Putamen (tissue), 1 donor: ENCODE data around the gene CREB5.
"Not testable (repeated sequence)": the region's sequence is repeated elsewhere in the genome, so short reads cannot be mapped to it uniquely, and the experiment has no call there.

Source experiments
- DNase-seq: peaks from one replicate; pipeline ENCODE4 v3.0.0-alpha.2; 2016; ENCODE audit warnings: low spot score

CREB5 gene, protein sequence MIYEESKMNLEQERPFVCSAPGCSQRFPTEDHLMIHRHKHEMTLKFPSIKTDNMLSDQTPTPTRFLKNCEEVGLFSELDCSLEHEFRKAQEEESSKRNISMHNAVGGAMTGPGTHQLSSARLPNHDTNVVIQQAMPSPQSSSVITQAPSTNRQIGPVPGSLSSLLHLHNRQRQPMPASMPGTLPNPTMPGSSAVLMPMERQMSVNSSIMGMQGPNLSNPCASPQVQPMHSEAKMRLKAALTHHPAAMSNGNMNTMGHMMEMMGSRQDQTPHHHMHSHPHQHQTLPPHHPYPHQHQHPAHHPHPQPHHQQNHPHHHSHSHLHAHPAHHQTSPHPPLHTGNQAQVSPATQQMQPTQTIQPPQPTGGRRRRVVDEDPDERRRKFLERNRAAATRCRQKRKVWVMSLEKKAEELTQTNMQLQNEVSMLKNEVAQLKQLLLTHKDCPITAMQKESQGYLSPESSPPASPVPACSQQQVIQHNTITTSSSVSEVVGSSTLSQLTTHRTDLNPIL

GRCh38 chr7:28411876-28412662 lies at the start of gene CREB5:
Gene CREB5, plus strand, starts transcription at chr7:28412518. Its CDS starts 397 bp downstream, at chr7:28412915.
- DNase-seq, result peak; percentile 70

GRCh38 chr7:28362812-28363211 lies 49.5 kb upstream of the CREB5 start:
- DNase-seq, result no peak

DNA sequence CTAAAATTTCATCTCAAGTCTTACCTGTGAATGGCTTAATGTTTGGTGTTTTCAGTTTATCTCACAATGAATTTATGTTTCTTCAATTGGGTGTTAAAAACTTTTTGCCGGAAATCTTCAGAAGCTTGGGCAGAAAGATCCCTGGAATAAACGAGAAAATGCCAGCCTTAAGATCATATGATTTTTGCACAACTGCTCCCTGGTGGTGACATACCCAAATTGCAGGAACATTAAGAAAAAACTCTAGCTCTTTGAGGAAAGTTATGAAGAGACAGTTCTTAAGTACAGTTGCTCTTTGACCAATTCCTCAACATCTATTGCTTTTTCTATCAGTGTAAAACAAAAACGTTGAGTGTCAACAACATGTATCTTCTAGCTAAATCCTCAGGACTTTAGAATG lies 48.2 kb upstream of the CREB5 start:
- DNase-seq, result no peak

- no peak for DNase-seq
These were observed 42.8 kb upstream of the CREB5 start for GRCh38 chr7:28369523-28369922.

DNA sequence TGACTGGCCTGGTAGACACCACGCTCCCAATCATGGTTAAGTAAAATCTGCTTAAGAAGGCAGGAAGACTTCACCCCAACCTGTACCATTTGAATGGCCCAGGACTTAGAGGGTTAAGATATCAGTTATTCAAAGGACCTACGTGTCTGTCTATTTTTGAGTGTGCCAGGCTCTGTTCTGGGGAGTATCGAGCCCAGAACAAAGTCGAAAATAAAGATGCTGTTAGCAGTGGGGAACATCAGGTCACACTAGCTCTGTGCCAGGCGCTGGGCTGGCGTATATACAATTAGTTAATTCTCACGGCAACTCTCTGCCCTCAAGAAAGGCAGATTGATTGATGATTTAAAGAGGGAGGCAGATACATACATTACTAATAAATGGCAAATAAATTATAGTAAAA lies 40.5 kb upstream of the CREB5 start:
- no peak for DNase-seq

- DNase-seq, result no peak
These were observed 38.3 kb upstream of the CREB5 start for GRCh38 chr7:28373990-28374389.

DNA sequence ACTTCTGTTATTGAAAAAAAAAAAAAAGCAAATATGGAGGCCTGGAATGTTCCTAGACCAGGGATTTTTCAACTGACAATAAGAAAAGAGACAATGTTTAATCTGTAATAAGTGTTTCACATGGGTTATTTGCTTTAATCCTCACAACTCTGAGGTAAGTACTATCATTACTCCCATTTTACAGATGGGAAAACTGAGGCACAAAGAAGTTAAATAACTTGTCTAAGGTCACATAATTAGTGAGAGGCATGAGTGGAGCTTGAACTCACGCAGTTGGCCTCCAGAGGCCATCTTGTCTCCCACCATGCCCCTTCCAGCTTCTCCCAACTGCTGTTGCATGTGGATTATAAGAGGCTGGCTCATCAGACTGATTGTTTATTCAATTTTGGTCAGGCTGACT lies 36.6 kb upstream of the CREB5 start:
- no peak for DNase-seq

DNA sequence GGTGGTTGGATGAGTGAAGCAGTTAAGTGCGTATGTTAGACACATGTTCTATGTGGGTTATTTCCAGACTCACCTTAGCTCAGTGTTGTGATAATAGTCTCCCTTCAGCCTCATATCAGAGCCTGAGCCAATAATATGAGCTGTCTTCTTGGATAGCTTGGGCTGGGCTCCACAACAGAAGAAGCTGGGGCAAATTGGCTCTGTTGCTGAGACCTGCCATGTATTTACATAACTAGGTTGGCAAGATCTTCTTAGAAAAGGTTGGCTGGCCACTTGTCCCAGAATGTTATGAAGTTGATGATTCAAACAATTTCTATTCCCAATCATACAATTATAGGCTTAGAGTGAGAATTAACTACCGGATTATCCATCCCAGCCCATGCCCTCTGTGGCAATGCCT lies 35.7 kb upstream of the CREB5 start:
- DNase-seq, result no peak

GRCh38 chr7:28378574-28379149 lies 33.7 kb upstream of the CREB5 start:
- no peak for DNase-seq

DNA sequence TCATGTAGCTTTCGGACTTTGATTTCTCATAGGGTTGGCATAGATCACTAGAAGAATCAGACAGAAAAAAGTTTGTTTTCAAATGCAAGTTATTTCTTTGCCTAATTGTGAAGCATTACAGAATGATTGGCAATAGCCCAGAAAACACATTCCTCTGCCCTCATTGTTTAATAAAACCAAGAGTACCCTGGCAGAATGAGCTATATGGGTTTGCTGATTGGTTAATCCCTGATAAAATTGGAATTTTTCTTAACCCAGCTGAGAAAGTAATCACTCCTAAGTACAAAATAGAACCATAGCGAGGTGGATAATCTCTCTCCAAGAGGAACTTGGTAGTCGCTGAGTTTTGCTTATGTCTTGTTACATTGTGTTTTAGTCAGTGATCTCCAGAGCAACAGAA lies 30.9 kb upstream of the CREB5 start:
- no peak for DNase-seq

DNA sequence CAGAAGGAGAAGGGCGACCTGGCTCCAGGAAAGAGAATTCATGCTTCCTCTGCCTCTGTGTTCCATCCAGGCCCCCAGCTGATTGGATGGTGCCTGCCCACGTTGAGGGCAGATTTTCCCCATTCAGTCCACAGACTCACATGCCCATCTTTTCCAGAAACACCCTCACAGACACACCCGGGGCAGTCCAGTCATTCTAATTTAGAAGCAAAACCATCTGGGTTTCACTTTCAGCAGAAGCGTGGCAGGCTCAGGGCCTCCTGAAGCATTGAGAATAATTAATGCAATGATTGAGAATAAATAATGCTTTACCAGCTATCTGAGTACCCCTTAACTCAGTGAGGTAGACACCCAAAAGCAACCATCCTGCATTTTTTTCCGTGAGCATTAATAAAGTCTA lies 30.2 kb upstream of the CREB5 start:
- DNase-seq, result no peak

DNA sequence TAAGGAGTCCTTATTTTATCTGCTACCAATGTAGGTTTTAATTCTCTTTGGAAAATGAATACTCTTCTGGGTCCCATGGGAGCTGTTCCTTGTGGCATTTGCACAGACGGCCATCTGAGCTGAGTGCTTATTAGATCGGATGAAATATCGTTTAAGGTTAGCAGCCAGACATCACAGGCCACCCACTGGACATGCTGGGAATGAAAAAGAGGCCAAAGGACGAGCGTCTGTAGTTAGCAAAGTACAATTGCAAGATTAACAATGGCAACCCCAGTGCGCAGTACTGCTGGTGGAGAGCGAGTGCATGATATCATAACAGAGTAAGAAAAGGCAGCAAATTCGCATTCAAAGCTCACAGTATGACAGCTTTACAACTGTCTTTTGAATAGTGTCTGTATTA lies 28.3 kb upstream of the CREB5 start:
- no peak for DNase-seq

GRCh38 chr7:28389504-28390395 lies 22.6 kb upstream of the CREB5 start:
- DNase-seq, result peak; percentile 76

- DNase-seq, result no peak
These were observed 21.9 kb upstream of the CREB5 start for GRCh38 chr7:28390426-28390825.

DNA sequence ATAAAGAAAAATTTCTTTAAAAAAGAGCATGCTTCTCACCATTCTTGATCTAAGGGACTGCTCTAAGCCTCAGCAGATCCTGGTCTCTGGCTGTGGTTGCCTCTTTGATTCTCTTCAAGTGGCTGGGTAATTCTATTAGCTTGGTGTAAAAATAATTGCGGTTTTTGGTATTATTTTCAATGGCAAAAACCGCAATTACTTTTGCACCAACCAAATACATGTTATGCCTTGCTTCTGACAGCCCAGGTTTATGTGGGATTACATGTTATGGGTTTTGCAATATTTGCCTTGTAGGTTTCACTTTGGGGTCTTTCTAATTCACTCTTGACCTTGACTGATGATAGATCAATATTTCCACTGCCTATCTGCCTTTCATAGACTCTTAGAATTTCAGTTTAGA lies 20.0 kb upstream of the CREB5 start:
- DNase-seq, result no peak

- no peak for DNase-seq
These were observed 16.9 kb upstream of the CREB5 start for GRCh38 chr7:28395404-28395803.

GRCh38 chr7:28395831-28396230 lies 16.5 kb upstream of the CREB5 start:
- no peak for DNase-seq

- DNase-seq, result no peak
These were observed 15.2 kb upstream of the CREB5 start for GRCh38 chr7:28397141-28397540.

GRCh38 chr7:28400838-28401360 lies 11.4 kb upstream of the CREB5 start:
- no peak for DNase-seq

DNA sequence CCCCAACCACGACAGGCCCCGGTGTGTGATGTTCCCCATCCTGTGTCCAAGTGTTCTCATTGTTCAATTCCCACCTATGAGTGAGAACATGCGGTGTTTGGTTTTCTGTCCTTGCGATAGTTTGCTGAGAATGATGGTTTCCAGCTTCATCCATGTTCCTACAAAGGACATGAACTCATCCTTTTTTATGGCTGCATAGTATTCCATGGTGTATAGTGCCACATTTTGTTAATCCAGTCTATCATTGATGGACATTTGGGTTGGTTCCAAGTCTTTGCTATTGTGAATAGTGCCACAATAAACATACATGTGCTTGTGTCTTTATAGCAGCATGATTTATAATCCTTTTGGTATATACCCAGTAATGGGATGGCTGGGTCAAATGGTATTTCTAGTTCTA lies 10.8 kb upstream of the CREB5 start:
- DNase-seq, result not testable (repeated sequence)

- no peak for DNase-seq
These were observed 6.7 kb upstream of the CREB5 start for GRCh38 chr7:28405662-28406061.

DNA sequence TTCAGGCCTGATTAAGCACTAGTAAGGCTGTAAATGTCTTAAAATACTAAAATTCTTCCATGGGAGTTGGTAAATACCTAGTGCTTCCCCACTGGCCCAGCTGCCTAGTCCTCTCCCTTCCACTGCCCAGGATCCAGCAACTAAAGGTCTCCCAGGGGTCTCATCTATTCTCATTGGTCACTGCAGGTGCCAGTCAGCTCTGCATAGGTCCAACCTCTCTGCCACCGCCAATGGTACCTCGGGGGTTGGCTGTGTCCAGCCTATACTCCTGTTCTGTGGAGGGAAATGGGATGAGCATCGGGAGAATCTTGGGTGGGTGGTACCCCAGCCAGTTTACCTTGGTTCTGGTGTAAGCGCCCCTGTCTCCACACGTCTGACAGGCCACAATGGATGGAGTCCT lies 6.1 kb upstream of the CREB5 start:
- DNase-seq, result no peak
